ENCODE measurements around the gene SHKBP1. TPM values are rescaled to one million over a fixed set of nuclear protein-coding genes. Genes with fewer than 3 reads are reported as not detected.

SHKBP1 gene
- total and polyA plus RNA-seq, 10 of the 15 experiments (the other 5 are each of a cell fraction or from before 2014, with no cell fraction given), result 2.3 to 123 (median 67.0) TPM

DNA sequence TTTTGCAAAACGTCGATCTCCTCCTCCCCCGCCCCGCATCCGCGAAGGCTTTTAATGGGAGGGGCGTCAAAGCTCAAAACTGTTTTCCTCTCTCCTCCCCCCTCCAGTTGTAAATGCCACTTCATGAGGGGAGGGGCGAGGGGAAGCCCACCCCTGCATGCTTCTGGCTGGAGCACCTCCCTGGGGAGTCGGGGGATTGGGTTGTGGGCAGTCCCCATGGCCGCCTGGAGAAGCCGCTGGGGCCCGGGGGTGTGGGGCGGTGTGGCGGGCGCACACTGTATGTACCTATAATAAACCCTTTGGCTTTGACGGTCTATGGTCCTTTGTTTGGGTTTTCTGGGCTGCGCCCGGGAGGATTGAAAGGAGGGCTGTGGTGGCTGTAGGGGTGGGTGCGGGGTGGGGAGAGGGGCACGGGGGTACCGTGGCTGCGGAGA lies 505 bp upstream of the SHKBP1 start (continued):
- TF ChIP-seq, protein P1, sequence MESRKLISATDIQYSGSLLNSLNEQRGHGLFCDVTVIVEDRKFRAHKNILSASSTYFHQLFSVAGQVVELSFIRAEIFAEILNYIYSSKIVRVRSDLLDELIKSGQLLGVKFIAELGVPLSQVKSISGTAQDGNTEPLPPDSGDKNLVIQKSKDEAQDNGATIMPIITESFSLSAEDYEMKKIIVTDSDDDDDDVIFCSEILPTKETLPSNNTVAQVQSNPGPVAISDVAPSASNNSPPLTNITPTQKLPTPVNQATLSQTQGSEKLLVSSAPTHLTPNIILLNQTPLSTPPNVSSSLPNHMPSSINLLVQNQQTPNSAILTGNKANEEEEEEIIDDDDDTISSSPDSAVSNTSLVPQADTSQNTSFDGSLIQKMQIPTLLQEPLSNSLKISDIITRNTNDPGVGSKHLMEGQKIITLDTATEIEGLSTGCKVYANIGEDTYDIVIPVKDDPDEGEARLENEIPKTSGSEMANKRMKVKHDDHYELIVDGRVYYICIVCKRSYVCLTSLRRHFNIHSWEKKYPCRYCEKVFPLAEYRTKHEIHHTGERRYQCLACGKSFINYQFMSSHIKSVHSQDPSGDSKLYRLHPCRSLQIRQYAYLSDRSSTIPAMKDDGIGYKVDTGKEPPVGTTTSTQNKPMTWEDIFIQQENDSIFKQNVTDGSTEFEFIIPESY (IDR thresholded peaks at IDR 0.05), result no peak
- no peak for TF ChIP-seq CHD4 (IDR thresholded peaks at IDR 0.05)
- TF ChIP-seq POLR2AphosphoS5 (IDR thresholded peaks at IDR 0.05; ENCODE audit: low read length), result no peak
- TF ChIP-seq, protein P2, sequence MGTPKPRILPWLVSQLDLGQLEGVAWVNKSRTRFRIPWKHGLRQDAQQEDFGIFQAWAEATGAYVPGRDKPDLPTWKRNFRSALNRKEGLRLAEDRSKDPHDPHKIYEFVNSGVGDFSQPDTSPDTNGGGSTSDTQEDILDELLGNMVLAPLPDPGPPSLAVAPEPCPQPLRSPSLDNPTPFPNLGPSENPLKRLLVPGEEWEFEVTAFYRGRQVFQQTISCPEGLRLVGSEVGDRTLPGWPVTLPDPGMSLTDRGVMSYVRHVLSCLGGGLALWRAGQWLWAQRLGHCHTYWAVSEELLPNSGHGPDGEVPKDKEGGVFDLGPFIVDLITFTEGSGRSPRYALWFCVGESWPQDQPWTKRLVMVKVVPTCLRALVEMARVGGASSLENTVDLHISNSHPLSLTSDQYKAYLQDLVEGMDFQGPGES (IDR thresholded peaks at IDR 0.05), result no peak
- 0 out of 2 replicates have a peak, but pooled peaks have one; percentile 43 for TF ChIP-seq YY1 (IDR thresholded peaks at IDR 0.05; ENCODE audit: low read depth, low read length)
- TF ChIP-seq BACH1 (IDR thresholded peaks at IDR 0.05; ENCODE audit: borderline replicate concordance), result no peak

DNA sequence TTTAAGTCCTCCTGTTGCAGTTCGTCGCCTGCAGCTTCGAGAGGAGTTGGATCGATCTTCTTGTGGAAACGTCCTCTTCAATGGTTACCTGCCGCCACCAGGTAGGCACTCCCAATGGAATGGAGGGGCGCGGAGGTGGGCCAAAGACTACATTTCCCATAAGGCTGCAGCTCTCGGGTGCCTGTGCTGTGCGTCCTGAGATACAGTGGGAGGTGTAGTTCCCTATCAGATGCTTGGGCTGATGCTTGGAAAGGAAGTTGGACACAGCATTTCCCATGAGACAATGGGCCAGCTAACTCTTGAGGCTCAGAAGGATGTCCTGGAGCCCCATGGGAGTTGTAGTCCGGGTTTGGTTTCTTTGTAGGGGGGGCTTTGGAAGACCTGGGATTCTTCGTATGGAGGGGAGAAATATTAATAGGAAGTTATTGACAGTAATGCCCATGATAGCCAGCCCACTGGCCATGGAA lies 1.8 kb downstream of the SHKBP1 start:
- Histone ChIP-seq H3K79me2 (ENCODE audit: control insufficient read depth, insufficient read depth, low read length) (peaks cover 7% of the 10 kb centered on the region), H3K4me1 (ENCODE audit: control insufficient read depth, insufficient read depth, low read length) (peaks cover 21% of the 10 kb centered on the region), H3K27ac (ENCODE audit: control insufficient read depth, insufficient read depth) (no peak overlapping the region), H3K36me3 (ENCODE audit: control insufficient read depth in 2 of 2, insufficient read depth in 2 of 2, low read length in 1 of 2) (peaks cover 7 to 8% of the 10 kb centered on the region in 2 experiments; a peak in 3 of 4 replicates), H4K20me1 (ENCODE audit: control insufficient read depth, insufficient read depth) (no peaks in the 10 kb centered on the region), H3K9me3 (replicated peaks; ENCODE audit: control insufficient read depth, insufficient read depth, low read length) (no peaks in the 10 kb centered on the region), H3K4me2 (ENCODE audit: control insufficient read depth, insufficient read depth) (peak overlapping the region; percentile 87), H2AFZ (ENCODE audit: control insufficient read depth, low read depth, low read length) (no peak overlapping the region), H3K4me3 (no peak overlapping the region), H3K9ac (ENCODE audit: control insufficient read depth, insufficient read depth, low read length) (no peak overlapping the region), H3K27me3 (replicated peaks in 1 of 2; ENCODE audit: control insufficient read depth in 2 of 2, insufficient read depth in 2 of 2, low read length in 1 of 2) (no peaks in the 10 kb centered on the region)
- ATAC-seq, result no peak
- DNase-seq (ENCODE audit: low read depth, low spot score), result no peak
- ChIA-PET POLR2A (interaction anchor here (0.6 kb wide), 1 partner anchor 38 kb away, joined by 4 read pairs; no protein-coding TSS in a partner anchor), RAD21 (ENCODE audit: unreplicated experiment) (no interaction called here), SMC1A (ENCODE audit: uncharacterized antibody, unreplicated experiment) (interaction anchor here (0.7 kb wide), 1 partner anchor 1322 kb away, joined by 3 read pairs; no protein-coding TSS in a partner anchor), CTCF (interaction anchor here (0.9 to 1.3 kb wide), 4 partner anchors 8 to 57 kb away, joined by 3 to 6 read pairs (median 3); no protein-coding TSS in a partner anchor)
- 85% methylated on average over 12 of the region's 12 CpGs for WGBS (ENCODE audit: insufficient coverage, insufficient replicate concordance, low lambda C conversion rate, missing lambda C conversion rate)
- BruUV-seq (replicated peaks), result no TSS peak
- intact Hi-C loops (cut with micrococcal nuclease; ENCODE audit: unreplicated experiment), result no loop called here
- TF ChIP-seq IKZF1 (conservative IDR thresholded peaks at IDR 0.05), result peak; percentile 43; the same call in 1 of the 2 replicates
- no peak for TF ChIP-seq WRNIP1 (IDR thresholded peaks at IDR 0.05; ENCODE audit: borderline replicate concordance, low read depth, low read length)
- TF ChIP-seq SP1 (IDR thresholded peaks at IDR 0.05; ENCODE audit: low read depth, low read length), result no peak
- TF ChIP-seq HCFC1 (IDR thresholded peaks at IDR 0.05; ENCODE audit: low read length), result peak; percentile 76
- TF ChIP-seq SIX5 (IDR thresholded peaks at IDR 0.05; ENCODE audit: low read depth, low read length, severe bottlenecking), result peak; percentile 69
- no peak for FAIRE-seq
- in situ Hi-C loops (cut with MboI), result no loop called here
